Panc1 (cell line): Measurements from ENCODE around the gene IGLON5.

Experiments
- POLR2AphosphoS5 ChIP-seq: IDR thresholded peaks from 2 replicates; pipeline ENCODE4 v1.6.1; 2012; ENCODE audit warnings: mild to moderate bottlenecking, low read depth, low read length, moderate library complexity
- TCF7L2 ChIP-seq: IDR thresholded peaks from 2 replicates; pipeline ENCODE4 v1.6.1; 2011; ENCODE audit warnings: mild to moderate bottlenecking, low read depth, low read length, inconsistent platforms
- TF ChIP-seq, protein P1 (sequence below): fragments of 450-650 bp; IDR thresholded peaks from 2 replicates; pipeline ENCODE4 v1.5.1; 2017; ENCODE audit warnings: mild to moderate bottlenecking

DNA sequence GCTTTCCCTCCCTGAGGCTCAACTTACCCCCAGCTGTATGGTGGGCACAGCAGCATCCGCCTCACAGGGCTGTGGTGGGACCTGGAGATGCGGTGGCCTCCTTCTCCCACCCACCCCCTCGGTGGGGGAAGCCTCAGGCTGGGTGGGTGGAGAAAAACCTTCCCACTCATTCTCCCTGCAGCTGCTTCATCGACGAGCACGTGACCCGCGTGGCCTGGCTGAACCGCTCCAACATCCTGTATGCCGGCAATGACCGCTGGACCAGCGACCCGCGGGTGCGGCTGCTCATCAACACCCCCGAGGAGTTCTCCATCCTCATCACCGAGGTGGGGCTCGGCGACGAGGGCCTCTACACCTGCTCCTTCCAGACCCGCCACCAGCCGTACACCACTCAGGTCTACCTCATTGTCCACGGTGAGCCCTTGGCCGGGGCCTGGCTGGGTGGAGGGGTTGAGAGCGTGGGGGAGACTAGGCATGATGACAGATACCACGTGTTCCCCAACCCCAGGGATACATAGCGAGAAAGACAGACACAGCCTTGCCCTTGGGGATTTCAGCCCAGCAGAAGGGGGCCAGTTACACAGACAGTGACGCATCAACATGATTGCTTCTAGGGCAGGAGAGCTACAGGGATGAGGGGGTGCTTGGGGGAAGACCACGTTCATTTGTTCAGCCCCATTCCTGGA lies 12.2 kb downstream of the IGLON5 start:
- TF ChIP-seq POLR2AphosphoS5: no peak
- TF ChIP-seq, protein P1, sequence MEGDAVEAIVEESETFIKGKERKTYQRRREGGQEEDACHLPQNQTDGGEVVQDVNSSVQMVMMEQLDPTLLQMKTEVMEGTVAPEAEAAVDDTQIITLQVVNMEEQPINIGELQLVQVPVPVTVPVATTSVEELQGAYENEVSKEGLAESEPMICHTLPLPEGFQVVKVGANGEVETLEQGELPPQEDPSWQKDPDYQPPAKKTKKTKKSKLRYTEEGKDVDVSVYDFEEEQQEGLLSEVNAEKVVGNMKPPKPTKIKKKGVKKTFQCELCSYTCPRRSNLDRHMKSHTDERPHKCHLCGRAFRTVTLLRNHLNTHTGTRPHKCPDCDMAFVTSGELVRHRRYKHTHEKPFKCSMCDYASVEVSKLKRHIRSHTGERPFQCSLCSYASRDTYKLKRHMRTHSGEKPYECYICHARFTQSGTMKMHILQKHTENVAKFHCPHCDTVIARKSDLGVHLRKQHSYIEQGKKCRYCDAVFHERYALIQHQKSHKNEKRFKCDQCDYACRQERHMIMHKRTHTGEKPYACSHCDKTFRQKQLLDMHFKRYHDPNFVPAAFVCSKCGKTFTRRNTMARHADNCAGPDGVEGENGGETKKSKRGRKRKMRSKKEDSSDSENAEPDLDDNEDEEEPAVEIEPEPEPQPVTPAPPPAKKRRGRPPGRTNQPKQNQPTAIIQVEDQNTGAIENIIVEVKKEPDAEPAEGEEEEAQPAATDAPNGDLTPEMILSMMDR: no peak
- TF ChIP-seq TCF7L2: no peak
